ENCODE results near the gene ESYT1. TPM values are rescaled to one million over a fixed set of nuclear protein-coding genes. Genes with fewer than 3 reads are reported as not detected.
"Not testable (repeated sequence)": the region's sequence is repeated elsewhere in the genome, so short reads cannot be mapped to it uniquely, and the experiment has no call there.

The ESYT1 gene
- polyA plus RNA-seq, 3 donors from 2014 or later, result 217 to 502 (median 273) TPM

DNA sequence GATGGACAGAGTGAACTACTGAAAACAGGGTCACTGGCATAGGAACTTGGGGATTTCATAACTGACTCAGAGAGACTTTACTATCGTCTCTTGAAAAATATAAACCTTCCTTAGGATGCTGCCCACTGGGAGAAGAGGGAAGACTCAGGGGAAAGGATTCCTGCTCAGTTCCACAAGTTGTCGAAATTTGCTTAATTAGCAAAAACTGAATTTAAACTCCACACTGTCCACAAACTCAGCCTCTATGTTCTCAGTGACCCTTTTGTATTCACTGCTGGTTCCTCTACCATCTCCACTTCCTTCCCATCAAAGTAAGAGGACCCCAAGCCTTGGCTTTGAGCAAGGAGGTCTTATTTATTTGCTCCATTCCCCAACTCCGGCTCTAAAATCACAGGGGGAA is 17.1 kb downstream of the ESYT1 start:
- no peak overlapping the region for H3K4me3 Mint-ChIP-seq
- H3K4me1 Mint-ChIP-seq, result peaks cover 1 to 14% of the 10 kb centered on the region in 2 donors
- H3K27ac Mint-ChIP-seq, result peak overlapping the region in 2 of 6 donors; percentile 34 to 50

DNA sequence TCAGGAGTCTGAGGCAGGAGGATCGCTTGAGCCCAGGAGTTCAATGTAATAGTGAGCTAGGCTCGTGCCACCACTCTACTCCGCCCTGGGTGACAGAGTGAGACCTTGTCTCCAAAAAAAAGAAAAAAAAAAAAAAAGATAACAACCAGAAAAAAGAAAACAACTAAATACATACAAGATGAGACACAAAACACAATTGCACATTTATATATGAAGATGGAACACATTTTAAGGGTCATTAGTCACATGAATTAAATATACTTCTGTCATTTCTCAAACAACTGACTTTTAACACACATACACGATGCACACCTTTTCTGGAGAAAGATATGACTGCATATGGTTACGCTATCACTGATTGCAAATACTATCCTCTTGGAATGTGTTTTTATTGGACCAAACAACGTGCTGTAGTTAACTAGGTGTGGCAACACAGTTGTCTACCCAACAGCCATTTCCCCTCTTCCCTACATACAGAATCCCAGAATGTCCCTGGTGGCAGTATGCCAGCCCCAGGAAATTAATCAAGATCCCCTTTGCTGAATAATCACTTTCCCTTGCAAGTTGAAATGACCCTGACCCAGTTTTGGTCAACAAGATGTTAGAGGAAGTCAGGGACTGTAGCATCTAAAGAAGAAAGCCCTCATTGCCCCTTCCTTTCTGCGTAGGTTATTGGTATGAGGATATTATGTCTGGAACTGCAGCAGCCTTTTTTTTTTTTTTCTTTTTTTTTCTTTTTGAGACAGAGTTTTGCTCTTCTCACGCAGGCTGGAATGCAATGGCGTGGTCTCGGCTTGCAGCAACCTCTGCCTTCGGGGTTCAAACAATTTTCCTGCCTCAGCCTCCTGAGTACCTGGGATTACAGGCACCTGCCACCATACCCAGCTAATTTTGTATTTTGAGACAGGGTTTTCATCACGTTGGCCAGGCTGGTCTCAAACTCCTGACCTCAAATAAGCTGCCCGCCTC is 18.7 kb downstream of the ESYT1 start:
- Mint-ChIP-seq H3K36me3 (peaks cover 11 to 26% (median 14%) of the 10 kb centered on the region in 3 donors), H3K27me3 (ENCODE audit: low read depth in 3 of 3) (peaks cover 5 to 6% (median 6%) of the 10 kb centered on the region in 3 donors), H3K4me3 (no peak overlapping the region), H3K9me3 (no peaks in the 10 kb centered on the region), H3K27ac (peak overlapping the region in 3 of 6 donors; percentile 2 to 59 (median 48)), H3K4me1 (peaks cover 14 to 18% of the 10 kb centered on the region in 2 donors)
- no peak for DNase-seq

More for the DNA sequence above, 17.1 kb downstream of the ESYT1 start:
- DNase-seq, result no peak
- Mint-ChIP-seq H3K9me3 (no peaks in the 10 kb centered on the region), H3K36me3 (peaks cover 19 to 36% (median 25%) of the 10 kb centered on the region in 3 donors), H3K27me3 (ENCODE audit: low read depth in 3 of 3) (peaks cover 2 to 4% (median 2%) of the 10 kb centered on the region in 3 donors)

DNA sequence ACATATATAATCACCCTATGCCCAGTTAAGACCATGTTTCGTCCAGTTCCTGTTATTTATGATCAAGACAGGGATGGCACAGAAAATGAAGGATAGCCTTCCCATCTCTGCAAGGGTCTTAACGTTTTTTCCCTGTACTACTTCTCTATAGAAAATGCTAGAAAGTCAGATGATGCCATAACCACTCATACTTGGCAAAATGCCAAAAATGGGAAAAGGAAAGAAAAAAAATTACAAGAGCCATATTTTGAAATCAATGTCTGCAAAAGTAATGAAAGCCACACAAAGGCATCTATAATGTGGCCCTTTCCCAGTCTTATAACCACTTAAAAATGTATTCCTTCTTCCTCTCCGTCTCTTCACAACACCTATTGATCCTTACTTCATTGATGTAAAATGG is 22.5 kb downstream of the ESYT1 start:
- Mint-ChIP-seq H3K27ac (peak overlapping the region; percentile 90 to 98 (median 96)), H3K4me1 (peaks cover 28 to 30% of the 10 kb centered on the region in 2 donors), H3K27me3 (ENCODE audit: low read depth in 3 of 3) (peaks cover 3 to 18% (median 6%) of the 10 kb centered on the region in 3 donors), H3K36me3 (no peaks in the 10 kb centered on the region), H3K9me3 (no peaks in the 10 kb centered on the region), H3K4me3 (peak overlapping the region in 4 of 5 donors; percentile 19 to 92 (median 76))
- no peak for DNase-seq

DNA sequence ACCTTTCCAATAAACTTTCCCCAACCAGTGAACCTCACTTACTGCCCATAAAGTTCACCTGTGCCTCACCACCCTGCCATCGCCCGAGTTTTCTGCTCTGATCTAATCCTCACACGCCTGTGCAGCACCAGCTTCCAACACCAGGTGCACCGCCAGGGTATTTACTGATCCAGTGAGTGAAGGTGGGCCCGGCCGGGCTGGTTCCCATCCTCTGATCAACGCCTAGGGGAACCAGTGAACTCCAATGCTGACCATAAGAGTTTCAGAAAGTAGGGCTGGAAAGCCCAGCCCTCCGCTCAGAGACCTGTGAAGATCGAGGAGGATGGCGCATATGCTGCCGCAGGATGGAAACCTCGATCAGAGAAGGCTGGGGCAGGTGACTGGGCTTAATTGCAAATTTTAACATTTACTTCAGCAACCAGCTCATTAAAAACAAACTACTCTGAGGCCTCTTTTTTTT is 23.6 kb downstream of the ESYT1 start:
- peak; percentile 38 to 50 (median 47) for DNase-seq
- no peaks in the 10 kb centered on the region for H3K36me3 Mint-ChIP-seq
- H3K4me3 Mint-ChIP-seq, result peak overlapping the region; percentile 89 to 94 (median 92)
- peak overlapping the region; percentile 90 to 98 (median 96) for H3K27ac Mint-ChIP-seq
- peaks cover 3 to 20% (median 5%) of the 10 kb centered on the region in 3 donors for H3K27me3 Mint-ChIP-seq (ENCODE audit: low read depth in 3 of 3)
- no peaks in the 10 kb centered on the region for H3K9me3 Mint-ChIP-seq
- peaks cover 30 to 33% of the 10 kb centered on the region in 2 donors for H3K4me1 Mint-ChIP-seq

DNA sequence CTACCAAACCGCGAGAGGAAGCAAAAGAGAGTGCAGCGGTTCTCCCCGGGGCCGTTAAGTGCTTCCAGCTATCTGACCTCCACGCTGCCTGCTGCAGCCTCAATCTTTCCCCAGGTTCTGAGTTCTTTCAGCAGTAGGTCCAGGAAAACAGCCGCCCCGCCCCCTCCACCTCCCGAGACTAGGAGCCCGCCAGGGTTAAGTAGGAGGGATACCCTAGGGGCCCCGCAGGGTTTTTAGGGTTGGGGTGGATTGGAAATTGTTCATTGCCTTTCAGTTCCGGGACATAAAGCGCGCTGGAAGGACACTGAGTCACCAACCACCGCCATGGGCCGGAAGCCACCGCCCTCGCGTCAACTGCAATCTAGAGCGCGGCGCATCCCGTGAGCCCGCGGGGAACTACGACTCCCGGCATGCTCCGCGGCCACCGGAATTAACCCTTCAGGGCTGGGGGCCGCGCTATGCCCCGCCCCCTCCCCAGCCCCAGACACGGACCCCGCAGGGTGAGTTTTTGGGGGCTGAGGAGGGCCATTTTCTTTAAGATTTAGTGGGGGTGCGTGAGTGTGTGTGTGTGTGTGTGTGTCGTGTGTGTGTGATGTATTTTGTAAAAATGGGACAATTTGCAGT is 24.2 kb downstream of the ESYT1 start, which contains the start of gene MYL6B:
MYL6B (plus strand) TSS at position 456 of the 624 bp plus-strand sequence. CDS start 1,332 bp downstream, outside the sequence.
- Mint-ChIP-seq H3K9me3 (no peaks in the 10 kb centered on the region), H3K27me3 (ENCODE audit: low read depth in 3 of 3) (peaks cover 5 to 20% (median 5%) of the 10 kb centered on the region in 3 donors), H3K36me3 (no peaks in the 10 kb centered on the region), H3K4me1 (peaks cover 33 to 36% of the 10 kb centered on the region in 2 donors), H3K27ac (peak within 1 kb of the TSS; percentile 90 to 98 (median 96)), H3K4me3 (peak within 1 kb of the TSS; percentile 89 to 94 (median 92))
- DNase-seq, result peak; percentile 87 to 88 (median 87)

DNA sequence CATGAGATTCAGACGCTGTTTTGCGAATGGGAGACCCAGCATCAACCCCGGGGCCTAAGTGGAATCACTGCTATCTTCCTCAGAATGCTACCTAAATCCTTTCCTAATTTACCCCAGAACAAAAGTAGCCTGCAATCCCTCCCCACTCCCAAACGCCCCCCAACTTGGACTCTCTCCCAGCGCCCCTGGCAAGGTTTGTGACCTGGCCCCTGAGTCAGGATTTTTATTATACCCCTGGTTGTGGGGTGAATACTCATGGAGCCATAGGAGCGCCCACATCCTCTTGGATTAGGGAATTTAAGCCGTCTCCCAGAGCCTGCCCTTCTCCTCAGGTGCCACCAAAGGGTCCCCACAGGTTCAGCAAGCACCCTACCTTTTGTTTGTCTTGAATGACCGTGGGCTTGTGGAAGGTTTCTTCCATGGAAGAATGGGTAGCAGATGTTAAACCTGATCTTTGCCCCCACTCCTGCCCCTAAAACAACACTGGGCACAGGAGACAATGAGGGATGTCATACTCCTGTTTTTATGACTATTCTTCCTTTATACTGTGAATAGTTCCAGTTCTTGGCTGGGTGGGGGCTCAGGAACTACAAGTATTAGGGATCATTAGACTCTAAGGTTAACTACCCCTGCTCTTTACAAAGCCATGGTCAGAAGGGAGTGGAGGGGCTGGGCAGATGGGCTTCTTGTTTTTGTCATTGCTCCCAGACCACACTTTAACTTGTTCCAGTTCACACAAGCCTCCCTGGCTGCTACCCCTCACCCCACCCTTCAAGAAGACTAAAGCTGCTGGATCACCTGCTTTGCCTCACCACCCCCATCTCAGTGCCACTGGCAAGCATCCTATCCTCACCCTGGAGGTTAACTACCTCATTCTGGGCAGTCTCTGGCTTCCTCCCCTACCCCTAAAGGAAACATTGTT is 24.9 kb downstream of the ESYT1 start:
- Mint-ChIP-seq H3K36me3 (no peaks in the 10 kb centered on the region), H3K27ac (peak overlapping the region; percentile 90 to 98 (median 96)), H3K4me3 (peak overlapping the region; percentile 89 to 94 (median 92)), H3K4me1 (peaks cover 39 to 44% of the 10 kb centered on the region in 2 donors), H3K27me3 (ENCODE audit: low read depth in 3 of 3) (peaks cover 5 to 20% (median 6%) of the 10 kb centered on the region in 3 donors), H3K9me3 (no peaks in the 10 kb centered on the region)
- DNase-seq, result no peak

DNA sequence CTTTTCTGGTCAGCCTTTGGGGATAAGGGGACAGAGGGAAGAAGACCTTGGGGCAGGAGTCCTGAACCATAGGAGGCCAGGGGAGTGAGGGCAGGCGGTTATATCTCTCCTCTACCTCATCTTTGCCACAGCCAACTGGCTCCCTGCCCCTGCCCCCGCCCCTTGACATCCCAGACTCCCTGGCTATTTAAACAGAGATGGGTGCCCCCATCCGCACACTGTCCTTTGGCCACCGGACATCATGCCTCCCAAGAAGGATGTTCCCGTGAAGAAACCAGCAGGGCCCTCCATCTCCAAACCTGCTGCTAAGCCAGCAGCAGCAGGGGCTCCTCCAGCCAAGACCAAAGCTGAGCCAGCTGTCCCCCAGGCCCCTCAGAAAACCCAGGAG is 25.6 kb downstream of the ESYT1 start:
- no peaks in the 10 kb centered on the region for H3K9me3 Mint-ChIP-seq
- no peaks in the 10 kb centered on the region for H3K36me3 Mint-ChIP-seq
- H3K27me3 Mint-ChIP-seq (ENCODE audit: low read depth in 3 of 3), result peaks cover 8 to 25% (median 10%) of the 10 kb centered on the region in 3 donors
- no peak for DNase-seq
- peak overlapping the region in 2 of 5 donors; percentile 92 to 94 for H3K4me3 Mint-ChIP-seq
- peak overlapping the region in 2 of 6 donors; percentile 28 to 98 for H3K27ac Mint-ChIP-seq
- peaks cover 41 to 49% of the 10 kb centered on the region in 2 donors for H3K4me1 Mint-ChIP-seq

DNA sequence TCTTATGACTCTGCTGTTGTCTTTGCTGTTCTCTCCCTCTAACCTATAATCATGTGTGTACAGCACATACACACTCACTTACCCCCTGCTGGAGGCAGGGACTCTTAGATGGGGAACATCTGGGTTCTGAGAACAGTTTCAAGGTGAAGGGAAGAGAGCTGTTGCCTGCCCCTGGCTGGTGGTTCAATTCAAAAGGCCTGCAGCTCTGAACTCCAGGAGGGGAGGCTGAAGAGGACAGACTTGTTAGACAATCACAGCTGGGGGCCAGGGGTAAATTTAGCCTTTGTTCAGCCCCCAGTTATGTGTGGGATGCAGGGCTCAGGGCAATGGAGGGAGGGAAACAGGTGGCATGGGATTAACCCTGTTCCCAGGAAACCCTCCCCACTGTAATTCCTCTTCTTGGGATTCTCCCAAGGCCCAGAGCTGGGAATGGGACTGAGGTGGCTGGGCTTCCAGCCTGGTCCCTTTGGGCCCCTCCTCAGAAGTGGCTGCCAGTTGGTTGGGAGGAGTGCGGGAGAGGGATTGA is 26.2 kb downstream of the ESYT1 start:
- Mint-ChIP-seq H3K9me3 (no peaks in the 10 kb centered on the region), H3K27ac (peak overlapping the region in 1 of 6 donors; percentile 59), H3K36me3 (no peaks in the 10 kb centered on the region), H3K4me1 (peaks cover 47 to 56% of the 10 kb centered on the region in 2 donors), H3K27me3 (ENCODE audit: low read depth in 3 of 3) (peaks cover 8 to 29% (median 12%) of the 10 kb centered on the region in 3 donors), H3K4me3 (peak overlapping the region in 1 of 5 donors; percentile 4)
- DNase-seq, result no peak

DNA sequence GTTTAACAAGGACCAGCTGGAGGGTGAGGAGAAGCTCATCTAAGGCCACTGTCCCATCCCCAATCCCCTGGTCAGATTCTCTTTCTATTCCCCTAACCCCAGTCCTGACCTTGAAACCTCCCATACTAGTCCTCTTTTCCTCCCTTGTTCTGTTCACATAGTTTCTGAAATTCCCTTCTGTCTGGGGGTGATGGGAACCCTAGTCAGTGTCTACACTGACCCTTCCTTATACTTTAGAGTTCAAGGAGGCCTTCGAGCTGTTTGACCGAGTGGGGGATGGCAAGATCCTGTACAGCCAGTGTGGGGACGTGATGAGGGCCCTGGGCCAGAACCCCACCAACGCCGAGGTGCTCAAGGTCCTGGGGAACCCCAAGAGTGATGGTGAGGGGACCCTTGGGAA is 26.8 kb downstream of the ESYT1 start:
- no peak overlapping the region for H3K27ac Mint-ChIP-seq
- peak overlapping the region in 3 of 5 donors; percentile 7 to 19 (median 11) for H3K4me3 Mint-ChIP-seq

DNA sequence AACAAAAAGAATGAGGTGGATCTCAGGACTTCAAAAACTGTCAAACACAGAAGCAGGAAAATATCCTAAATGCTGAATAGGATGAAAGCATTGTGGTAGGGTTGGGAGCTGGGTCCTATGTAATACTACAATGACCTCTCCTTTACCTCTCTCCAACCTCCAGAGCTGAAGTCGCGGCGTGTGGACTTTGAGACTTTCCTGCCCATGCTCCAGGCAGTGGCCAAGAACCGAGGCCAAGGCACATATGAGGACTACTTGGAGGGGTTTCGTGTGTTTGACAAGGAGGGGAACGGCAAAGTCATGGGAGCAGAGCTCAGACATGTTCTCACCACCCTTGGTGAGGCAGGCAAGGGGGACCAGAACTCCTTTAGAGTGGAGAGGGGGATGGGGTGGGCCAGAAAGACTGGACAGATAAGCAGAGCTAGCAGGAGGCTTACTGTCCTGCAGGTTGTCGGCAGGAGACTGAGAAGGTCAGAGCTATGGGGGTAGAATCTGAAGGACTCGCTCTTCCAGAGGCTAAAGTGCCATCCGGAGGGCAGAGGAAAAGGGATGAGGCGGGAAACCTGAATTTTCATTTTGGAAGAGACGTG is 27.3 kb downstream of the ESYT1 start:
- Mint-ChIP-seq H3K9me3 (no peaks in the 10 kb centered on the region), H3K27me3 (ENCODE audit: low read depth in 3 of 3) (peaks cover 8 to 35% (median 16%) of the 10 kb centered on the region in 3 donors), H3K4me1 (peaks cover 58 to 66% of the 10 kb centered on the region in 2 donors), H3K27ac (peak overlapping the region in 1 of 6 donors; percentile 59), H3K4me3 (peak overlapping the region in 4 of 5 donors; percentile 8 to 47 (median 26)), H3K36me3 (peaks cover 6 to 7% (median 7%) of the 10 kb centered on the region in 3 donors)
- DNase-seq, result no peak

More for the DNA sequence above, 26.8 kb downstream of the ESYT1 start:
- Mint-ChIP-seq H3K27me3 (ENCODE audit: low read depth in 3 of 3) (peaks cover 8 to 31% (median 13%) of the 10 kb centered on the region in 3 donors), H3K9me3 (no peaks in the 10 kb centered on the region), H3K36me3 (peaks cover under 1 to 2% (median 2%) of the 10 kb centered on the region in 3 donors), H3K4me1 (peaks cover 52 to 61% of the 10 kb centered on the region in 2 donors)
- no peak for DNase-seq

DNA sequence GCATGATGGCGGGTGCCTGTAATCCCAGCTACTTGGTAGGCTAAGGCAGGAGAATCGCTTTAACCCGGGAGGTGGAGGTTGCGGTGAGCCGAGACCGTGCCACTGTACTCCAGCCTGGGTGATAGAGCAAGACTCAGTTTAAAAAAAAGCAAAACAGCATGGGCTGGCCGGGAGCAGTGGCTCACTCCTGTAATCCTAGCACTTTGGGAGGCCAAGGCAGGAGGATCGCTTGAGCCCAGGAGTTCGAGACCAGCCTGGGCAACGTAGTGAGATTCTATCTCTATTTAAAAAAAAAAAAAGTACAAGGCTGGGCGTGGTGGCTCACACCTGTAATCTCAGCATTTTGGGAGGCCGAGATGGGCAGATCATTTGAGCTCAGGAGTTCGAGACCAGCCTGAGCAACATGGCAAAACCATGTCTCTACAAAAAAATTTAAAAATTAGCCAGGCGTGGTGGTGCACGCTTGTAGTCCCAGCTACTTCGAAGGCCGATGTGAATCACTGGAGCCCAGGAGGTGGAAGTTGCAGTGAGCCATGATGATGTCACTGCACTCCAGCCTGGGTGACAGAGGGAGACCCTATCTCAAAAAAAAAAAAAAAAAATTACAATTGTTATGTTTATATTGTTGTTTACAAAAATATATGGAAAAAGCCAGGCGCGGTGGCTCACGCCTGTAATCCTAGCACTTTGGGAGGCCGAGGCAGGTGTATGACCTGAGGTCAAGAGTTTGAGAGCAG is 28.6 kb downstream of the ESYT1 start:
- H3K27ac Mint-ChIP-seq, result peak overlapping the region; percentile 92 to 100 (median 98)
- H3K27me3 Mint-ChIP-seq (ENCODE audit: low read depth in 3 of 3), result peaks cover 7 to 33% (median 12%) of the 10 kb centered on the region in 3 donors
- peaks cover 59 to 67% of the 10 kb centered on the region in 2 donors for H3K4me1 Mint-ChIP-seq
- DNase-seq, H3K9me3 Mint-ChIP-seq: not testable (repeated sequence)
- peak overlapping the region; percentile 90 to 99 (median 98) for H3K4me3 Mint-ChIP-seq
- peaks cover 10 to 17% (median 14%) of the 10 kb centered on the region in 3 donors for H3K36me3 Mint-ChIP-seq
